Stimulated activated CD4-positive, alpha-beta T cell treated with anti-CD3 and anti-CD28 coated beads, Interleukin-15, amount 100 ng/mL, for 48 hours (primary cell): Measurements from ENCODE around the gene E2F6.
"Not testable (repeated sequence)": the region's sequence is repeated elsewhere in the genome, so short reads cannot be mapped to it uniquely, and the experiment has no call there.

ENCODE experiments used
- DNase-seq, 2 donors: peaks; one replicate each; pipeline ENCODE4 v3.0.0-alpha.2; 2020; ENCODE audit warnings: low read depth in 2 of 2

Gene E2F6

DNA sequence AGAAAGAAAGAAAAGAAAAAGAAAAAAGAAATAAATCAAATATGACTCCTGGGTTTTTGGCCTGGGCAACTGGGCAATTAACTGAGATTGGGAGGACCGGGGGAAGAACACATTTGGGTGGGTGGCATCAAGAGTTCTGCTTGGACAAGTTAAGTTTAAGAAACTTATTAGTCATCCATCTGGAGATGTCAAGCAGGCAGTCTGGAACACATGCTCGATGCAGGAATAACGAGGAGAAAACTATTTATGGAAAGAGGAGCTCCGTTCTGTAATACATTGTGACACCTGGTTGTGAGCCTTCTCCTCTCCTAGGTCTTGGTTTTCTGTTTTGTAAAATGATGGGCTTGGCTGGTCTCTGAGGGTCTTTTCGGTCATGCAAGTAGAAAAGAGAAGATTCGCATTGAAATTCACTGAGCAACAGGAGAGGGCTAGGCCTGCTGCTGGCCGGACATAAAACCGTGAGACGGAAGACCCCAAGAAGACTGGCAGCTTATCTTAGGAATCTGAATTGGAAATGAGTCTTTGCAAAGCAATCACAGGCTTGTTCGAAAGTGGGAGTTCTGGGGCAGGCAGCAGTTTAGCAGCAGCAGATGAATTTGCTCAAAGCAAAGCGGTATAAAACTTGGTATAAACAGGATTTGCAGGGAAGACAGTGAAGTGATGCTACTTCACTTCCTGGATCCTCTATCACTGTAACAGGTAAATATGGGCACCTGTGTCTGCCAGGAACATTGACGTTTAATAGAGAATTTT, 51.4 kb downstream of the E2F6 start:
- no peak for DNase-seq

DNA sequence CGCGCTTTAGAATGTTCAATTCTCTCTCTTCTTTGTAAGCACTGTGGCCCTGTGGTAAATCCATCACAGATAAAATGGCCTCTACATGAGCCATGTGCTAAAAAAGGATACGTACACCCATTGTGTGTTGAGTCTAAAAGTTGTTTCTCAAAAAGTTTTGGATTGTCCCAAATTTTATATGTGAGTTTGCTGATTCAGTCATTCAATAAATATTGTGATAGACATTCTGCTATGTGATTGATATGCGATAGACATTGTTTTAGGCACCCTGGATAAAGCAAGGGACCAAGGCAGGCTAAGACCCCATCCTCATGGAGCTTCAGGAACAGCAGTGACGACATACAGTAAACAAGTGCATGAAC, 53.5 kb downstream of the E2F6 start:
- DNase-seq, result no peak

DNA sequence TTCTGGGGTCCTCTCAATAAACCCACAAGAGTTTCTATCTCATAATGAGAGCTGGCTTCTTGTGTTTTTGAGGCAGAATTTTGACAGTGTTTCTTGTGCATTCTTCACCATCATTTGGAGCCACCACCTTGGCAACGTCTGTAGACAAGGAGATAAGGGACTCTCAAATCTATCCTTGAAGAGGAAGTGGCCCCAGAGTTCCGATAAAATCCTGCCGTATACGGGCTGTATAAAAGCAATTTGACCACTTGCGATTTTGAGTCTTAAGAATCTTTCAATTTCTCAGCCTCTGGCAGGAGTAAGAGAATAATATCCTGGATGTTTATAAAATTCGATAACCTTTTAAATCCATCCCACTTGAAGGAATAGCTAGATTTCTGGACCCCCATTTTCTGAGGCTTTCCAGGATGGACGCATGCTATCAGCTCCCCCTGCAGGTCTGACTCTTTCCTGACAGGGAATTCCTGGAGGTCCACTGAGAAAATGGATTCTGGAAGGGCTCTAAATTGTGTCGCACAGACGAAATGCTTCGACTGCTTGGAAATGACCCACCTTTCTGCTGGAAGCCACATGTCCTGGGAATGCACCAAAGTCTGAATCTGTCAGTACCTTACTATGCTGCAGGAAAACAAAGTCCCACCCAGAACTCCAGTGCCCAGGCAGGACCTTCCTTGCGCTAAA, 54.1 kb downstream of the E2F6 start:
- DNase-seq, result no peak

DNA sequence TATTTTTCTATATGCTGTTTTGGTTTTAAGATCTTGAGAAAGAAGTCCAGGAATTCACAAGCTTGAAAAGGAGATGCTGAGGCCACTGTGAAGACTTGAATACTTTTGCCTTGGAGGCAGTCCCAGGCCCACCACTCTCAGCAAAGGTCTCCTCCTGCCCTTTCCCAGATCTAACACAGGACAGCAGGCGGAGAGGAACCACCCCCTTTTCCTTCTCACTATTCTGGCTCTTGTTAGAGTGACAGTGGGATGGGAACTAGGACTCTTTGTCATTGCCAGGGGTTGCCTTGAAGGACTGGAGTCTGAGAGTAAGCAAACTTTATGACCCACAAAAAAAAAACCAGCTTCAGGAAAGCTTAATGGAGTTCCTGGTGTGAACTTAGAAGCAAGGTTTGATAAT, 54.7 kb downstream of the E2F6 start:
- DNase-seq, result no peak

DNA sequence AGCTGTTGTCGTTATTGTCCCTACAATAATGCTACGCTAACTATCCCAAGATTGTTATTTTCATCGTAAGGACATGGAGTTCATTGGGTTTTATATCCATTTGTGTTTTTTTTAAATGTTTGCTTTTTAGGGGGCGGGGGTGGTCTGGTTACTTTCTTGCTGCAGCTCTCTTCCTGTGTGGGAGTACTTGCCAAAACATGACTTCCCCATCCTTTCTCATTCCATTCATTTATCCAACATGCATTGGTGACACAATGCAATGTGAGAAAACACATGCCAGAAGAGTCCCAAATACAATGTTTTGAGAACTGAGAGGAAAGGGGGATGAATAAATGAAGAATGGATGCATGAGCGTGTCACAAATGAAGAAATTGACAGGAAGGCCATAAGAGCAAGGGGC, 55.9 kb downstream of the E2F6 start:
- DNase-seq, result no peak

DNA sequence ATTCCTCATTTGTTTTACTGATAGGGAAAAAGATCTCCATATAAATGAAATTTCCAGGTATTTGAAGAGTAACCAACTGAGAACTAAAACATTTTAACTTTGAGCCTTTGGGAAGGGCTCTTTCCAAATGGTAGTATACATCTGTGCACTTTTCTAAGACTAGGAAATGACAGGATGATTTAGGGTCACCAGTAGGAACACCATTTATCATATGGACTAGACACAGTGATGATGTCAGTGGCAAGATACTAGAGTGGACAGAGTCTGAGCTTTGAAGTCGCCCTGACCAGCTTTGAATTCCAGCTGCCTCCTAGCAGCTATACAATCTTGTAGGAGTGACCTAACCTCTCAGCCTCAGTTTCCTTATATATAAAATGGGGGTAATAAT, 56.4 kb downstream of the E2F6 start:
- DNase-seq, result no peak

DNA sequence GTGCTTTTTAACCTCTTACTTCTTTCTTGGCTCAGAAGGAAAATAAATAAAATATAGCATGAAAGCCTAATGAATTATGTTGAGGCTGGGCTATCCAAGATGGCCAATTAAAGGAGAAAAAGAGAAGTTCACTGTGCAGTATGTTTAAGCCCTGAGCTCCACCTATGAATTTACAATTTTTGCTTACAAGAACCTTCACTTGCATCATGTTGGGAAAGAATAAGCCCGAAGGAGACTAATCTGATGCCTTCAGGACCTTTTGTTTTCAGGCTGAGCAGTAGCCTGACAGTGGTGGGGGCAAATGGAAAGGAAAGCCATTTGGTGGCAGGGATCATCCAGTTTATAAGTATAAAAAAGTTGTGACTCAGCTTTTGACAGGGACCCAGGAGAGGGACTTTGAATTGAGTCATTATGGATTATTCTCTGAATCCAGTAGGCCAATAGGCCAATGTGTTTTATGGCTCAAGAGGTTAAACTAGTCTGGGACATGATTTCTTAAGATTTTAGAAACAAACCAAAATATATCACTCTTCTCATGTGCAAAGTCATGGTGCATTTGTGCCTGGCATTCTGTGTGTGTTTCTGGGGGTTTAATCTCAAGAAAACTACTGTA, 56.9 kb downstream of the E2F6 start:
- no peak for DNase-seq

DNA sequence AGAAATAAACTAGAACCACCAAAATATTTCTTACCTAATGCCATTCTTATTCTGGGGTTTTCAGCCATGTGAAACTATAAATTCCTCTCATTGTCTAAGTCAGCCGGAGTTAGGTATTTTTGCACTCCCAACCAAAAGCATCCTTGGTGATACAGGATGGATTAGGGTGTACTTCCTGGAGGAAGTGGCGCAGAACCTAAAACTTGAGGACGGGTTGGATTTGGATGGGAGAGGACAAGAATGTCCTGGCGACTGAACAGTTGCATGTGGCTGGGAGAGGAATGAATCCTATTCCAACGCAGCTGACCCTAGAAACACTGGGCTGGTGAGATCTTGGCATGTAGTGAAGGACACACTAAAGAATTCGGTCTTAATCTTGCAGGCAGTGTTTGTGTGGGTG, 58.5 kb downstream of the E2F6 start:
- no peak for DNase-seq

DNA sequence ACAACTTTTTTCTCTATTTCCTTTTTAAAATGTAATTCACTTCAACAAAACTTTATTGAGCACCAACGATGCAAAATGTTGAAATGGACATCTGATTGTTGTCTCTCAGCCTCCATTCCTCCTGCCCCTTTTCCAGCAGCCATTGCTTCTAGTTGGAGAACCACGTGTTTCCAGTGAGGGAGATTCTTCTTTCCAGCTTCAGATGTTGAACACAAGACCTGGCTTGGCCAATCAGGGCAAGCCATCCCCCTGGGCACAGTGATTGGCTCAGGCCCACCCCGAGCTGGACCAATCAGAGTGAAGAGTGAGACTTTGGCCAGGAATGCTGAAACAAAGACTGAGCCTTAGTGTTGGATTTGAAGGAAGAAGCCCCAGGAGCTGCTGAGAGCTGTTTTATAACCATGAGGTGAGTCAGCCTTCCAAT, 59.0 kb downstream of the E2F6 start:
- no peak for DNase-seq

DNA sequence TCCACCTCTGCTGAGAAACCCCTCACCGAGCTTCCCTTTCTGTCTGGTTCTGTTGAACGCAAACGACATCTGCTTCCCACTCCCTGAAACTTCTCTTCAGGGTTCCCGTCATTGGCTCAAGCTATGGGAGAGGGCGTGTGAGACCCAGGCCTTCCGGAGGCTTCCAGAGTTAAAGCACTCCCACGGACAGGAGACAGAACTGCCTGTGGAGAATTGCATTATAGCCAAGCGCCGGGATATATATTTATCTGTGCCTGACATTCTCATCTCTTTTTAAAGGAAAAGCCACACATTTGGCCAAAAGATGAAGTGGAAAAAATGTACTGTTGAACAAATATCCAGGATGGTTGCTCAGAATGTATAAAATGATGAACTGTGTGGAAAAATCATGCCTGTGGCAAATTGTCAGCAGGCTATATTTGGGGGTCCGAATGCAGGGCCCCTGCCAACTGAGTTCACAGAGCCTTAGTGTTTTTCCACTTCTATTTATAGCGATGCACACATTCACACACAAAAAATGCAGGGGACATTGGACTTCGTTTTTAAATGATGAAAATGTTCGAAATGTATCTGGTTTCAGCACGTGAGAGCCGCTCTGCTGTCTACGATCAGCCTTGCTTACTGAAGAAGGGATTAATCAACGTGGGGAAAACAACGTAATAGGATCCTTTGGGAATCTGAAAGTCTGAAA, 59.5 kb downstream of the E2F6 start:
- DNase-seq, result no peak

DNA sequence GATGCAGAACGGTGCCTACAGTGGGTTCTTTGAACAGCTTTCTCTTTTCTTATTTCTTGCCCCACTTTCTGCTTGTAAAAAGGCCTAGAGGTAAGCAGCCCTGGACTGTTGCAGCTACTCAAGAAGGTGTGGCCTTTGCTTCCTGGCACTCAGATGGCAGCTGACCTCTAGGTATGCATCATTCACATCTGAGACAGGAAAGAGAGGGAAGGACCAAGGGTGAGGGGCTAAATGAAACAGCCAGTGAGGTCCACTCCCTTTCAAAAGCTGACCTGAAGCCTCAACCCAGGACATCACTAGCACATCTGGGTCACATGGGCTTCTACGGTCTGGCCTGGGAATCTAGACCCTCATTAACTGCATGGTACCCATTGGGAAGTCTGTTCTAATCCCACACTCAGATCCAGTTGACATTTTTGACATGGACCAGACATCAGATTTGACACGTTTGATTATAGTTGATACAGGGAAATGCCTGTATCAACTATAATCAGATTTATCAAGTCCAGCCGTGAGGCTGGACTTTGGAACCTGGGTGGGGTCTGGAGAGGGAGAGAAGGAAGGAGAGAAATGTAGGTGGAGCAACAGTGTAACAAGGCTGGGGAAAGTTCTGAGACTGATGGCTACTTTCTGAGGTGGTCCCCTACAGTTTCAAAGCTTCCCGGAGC, 60.2 kb downstream of the E2F6 start:
- DNase-seq, result no peak

DNA sequence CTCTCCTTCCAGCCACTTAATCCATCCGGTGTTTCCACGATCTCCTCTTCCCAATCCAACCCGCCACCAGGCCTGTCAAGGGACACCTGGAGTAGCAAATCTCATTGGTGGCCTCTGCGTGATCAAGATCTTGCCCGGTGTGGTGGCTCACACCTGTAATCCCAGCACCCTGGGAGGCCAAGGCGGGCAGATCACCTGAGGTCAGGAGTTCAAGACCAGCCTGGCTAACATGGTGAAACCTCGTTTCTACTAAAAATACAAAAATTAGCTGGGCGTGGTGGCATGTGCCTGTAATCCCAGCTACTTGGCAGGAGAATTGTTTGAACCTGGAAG, 60.9 kb downstream of the E2F6 start:
- DNase-seq, result not testable (repeated sequence)

DNA sequence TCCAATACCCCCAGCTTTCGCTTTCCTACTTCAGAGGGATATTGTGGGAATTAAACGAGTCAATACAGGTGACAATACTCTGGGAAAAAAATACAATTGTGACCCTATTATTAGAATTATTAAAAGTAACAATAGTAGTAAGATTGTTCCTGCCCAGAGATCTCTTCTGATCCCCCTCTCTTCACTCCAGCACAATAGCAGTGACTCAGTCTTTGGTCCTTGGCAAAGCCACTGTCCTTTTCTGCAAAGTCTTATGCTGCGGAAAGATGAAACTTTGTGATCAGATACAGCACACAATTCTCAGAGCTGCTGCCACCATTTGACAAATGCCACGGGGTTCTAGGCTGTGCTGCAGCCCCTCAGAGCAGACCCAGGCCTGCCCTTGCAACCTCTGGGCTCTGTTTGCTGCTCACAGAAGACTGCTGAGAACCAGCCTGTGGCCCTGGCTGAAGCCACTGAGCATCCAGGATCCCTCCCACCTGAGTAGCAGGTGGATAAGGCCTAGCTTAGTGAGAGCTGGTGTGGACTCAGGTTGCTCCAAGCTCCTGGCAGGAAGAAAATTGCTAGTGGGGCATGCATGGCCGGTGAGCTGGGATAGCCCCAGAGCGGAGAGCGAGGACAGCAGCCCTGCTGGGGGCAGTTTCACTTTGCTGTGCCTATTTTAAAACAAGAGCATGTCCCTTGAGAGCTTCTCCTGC, 61.4 kb downstream of the E2F6 start:
- DNase-seq, result no peak

DNA sequence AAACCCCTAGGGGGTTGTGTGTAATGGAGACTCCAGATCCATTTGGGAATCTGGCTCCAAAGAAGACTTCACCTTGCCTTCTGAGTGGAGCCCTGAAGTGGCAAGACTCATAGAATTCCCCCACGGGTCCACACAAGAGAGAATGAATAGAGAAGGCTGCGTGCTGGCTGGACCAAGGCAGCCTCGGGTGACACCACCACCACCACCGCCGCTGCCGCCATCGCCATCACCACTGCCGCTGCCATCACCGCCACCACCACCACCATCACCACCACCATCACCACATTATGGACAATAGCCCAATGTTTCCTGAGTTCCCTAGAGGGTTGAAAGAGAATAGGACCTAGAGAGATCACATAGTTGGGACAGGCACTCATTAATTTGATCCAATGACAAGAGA, 63.5 kb downstream of the E2F6 start:
- DNase-seq, result no peak

DNA sequence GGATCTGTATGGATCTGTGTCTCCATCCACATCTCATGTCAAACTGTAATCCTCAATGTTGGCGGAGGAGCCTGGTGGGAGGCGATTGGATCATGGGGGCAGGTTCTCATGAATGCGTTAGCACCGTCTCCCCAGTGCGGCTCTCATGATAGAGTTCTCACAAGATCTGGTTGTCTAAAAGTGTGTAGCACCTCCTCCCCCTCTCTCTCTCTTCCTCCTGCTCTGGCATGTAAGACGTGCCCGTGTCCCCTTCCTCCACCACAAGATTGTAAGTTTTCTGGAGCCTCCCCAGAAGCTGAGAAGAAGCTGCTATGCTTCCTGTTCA, 66.6 kb downstream of the E2F6 start:
- DNase-seq, result no peak

DNA sequence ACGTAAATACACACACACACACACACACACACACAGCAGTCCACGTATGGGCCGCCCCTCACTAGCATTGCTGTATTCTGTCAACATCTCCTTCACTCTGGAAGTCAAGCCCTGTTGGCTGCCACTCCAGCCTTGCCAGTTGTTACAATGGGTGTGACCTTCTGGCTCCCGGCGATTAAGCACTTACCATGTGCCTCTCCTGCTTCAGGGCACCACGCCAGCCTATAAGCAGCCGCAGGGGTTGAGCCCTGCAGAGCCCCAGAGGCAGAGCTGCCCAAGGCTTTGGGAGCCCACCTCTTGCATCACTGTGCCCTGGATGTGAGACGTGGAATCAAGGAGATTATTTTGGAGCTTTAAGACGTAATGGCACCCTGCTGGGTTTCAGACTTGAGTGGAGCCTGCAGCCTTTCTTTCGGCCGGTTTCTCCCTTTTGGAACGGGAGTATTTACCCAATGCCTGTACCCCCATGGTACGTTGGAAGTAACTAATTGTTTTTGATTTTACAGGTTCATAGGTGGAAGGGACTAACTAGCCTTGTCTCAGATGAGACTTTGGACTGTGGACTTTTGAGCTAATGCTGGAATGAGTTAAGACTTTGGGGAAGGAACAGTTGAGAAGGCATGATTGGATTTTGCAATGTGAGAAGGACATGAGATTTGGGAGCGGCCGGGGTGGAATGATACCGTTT, 67.1 kb downstream of the E2F6 start:
- no peak for DNase-seq

DNA sequence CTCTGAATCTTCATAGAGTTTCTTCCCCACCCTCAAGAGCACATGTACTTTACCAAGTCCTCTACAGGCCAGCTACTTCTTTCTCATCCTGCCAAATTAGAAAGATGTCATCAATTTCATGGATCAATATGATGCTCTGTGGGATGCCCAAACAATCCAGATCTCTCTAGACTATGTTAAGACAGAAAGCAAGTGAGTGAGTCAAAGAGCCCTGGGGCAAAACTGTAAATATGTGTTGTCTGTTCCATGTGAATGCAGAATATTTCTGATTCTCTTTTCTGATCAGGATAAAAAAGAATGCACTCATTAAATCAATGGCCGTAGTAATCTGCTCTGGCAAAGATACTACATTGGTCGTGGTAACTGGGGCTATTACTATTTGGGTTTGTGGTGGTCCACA, 68.4 kb downstream of the E2F6 start:
- no peak for DNase-seq

DNA sequence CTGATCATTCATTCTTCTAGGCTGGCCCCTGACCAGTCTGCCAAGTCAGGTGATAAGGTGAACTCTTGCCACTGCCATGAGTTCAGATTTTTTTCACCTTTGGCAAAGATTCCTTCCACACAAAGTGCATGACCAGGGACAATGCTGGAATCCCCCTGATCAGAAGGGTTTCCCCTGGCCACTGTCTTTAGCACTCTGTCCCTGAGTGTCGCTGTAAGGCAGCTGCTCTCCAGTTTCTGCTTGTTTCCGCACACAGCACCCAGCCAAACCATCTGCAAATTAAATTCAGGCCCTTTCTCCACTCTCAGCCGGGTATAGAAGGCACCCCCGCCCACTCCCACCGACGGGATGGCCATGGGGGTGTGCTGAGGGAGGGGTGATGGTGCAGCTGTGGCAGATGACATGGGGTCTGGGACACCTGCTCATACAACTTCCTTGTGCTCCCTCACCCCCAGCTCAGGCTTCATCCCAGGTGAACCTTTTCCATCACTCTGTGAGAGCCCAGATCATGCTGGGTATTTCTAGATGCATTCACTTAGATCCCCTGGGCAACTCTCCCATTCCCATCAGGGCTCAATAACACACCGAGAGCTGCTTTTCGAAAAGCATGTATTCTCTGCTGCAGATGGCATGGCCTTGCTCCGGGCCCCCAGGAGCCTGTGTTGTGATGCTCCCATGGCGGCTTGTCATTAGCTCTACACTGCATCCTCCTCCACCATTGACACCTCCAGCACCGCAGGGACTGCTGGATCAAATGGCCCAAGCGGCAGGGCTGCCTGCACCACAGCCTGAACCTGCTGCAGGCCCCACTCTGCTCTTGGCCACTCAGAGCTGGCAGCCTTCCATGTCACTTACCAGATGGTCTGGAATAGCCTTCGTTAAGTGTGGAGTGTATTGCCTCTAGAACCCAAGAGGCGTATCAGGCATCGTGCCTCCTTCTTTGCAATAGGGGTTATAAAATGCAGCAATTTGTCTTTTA, 69.2 kb downstream of the E2F6 start:
- DNase-seq, result no peak

DNA sequence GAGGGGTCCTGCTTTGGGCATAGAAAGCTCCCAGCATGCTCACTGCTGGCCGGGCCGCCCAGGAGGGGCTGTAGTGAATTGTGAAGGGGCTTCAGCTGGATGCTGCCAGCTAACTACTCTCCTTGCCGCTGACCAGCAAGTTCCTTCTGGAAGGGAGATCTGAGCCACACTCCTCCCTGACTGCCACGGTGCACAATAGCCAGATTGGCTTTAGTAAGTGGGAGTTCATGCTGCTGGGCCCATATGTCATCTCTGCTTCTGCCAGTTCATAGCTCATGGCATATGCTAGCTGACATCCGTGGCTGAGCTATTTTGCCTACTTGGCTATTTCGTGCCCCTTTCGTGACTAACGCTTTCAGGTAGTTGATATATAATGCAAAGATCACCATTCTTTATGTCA, 69.9 kb downstream of the E2F6 start:
- no peak for DNase-seq

DNA sequence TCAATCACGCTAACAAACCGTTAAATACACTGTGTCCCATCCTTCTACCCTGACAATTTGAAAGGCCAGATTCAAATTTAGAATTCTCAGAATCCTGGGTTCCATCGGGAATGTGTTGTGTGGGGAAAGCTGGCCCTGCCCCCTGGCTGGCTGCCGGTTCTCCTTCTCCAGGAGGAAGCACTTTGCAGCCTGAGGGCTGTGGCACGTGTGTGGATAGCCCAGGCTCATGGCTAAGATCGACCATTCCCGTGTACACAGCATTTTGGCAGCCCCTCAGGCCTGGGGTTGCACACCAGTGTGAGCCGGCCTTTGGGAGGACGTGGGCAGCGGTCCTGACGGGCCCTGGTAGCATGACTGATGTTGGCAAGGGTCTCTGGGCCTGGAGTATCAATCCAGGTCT, 70.6 kb downstream of the E2F6 start:
- DNase-seq, result no peak
